ENCODE measurements around the gene C2CD4B. TPM values are rescaled to one million over a fixed set of nuclear protein-coding genes. Genes with fewer than 3 reads are reported as not detected.
A peak's percentile ranks its signal among the peaks of the same experiment; 100 is the strongest.

Gene C2CD4B
- total and polyA plus RNA-seq, 2 of the 13 experiments (the other 11 are each of a cell fraction or from before 2014, with no cell fraction given): not detected

DNA sequence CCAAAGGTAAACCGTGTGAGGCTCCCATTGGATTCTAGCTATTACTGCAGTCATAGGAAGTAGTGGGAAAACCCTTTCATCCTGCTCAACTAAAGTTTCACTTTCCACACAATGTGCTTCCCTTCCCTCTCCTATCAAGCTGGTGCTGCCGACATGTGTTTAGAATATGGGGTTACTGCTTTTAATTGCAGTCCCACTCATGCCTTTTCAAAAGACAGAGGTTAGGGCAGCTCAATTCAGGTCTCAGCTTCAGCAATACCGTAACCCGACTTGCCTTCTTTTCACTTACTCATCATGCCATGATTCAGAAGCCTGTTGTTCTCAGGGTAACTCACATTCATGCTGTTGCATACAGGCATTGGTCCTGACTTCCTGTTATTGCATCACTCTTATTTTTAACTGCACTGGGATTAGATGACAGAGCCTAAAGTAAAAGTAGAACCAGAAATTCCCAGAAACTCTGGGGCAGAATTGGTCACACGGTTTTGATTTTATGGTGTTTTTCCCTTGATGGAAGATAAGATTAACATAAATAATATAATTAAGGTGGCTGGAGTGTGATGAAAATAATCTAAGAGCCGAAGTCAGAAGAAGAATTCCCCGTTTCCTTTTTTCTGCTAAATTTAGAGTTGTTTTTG lies 45.7 kb downstream of the C2CD4B start (continued):
- TF ChIP-seq, protein P1, sequence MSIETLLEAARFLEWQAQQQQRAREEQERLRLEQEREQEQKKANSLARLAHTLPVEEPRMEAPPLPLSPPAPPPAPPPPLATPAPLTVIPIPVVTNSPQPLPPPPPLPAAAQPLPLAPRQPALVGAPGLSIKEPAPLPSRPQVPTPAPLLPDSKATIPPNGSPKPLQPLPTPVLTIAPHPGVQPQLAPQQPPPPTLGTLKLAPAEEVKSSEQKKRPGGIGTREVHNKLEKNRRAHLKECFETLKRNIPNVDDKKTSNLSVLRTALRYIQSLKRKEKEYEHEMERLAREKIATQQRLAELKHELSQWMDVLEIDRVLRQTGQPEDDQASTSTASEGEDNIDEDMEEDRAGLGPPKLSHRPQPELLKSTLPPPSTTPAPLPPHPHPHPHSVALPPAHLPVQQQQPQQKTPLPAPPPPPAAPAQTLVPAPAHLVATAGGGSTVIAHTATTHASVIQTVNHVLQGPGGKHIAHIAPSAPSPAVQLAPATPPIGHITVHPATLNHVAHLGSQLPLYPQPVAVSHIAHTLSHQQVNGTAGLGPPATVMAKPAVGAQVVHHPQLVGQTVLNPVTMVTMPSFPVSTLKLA (IDR thresholded peaks at IDR 0.05): no peak
- TF ChIP-seq CEBPB (IDR thresholded peaks at IDR 0.05; ENCODE audit: borderline replicate concordance, low read depth, low read length) (peak; percentile 95), TBL1XR1 (IDR thresholded peaks at IDR 0.05; ENCODE audit: borderline replicate concordance, low read length, partially characterized antibody) (no peak), MEIS2 (CRISPR knock-in tag; IDR thresholded peaks at IDR 0.05) (no peak), IRX3 (CRISPR knock-in tag; IDR thresholded peaks at IDR 0.05; ENCODE audit: borderline replicate concordance, low read depth) (no peak), ZNF678 (CRISPR knock-in tag; IDR thresholded peaks at IDR 0.05) (no peak), ZNF816 (CRISPR knock-in tag; IDR thresholded peaks at IDR 0.05; ENCODE audit: borderline replicate concordance) (no peak), SRSF1 (optimal IDR thresholded peaks at IDR 0.05; ENCODE audit: low read depth, low read length) (no peak), SMARCC2 (IDR thresholded peaks at IDR 0.05) (no peak), NR3C1 (CRISPR knock-in tag; IDR thresholded peaks at IDR 0.05) (no peak), ZNF333 (CRISPR knock-in tag; IDR thresholded peaks at IDR 0.05; ENCODE audit: borderline replicate concordance) (no peak), FOXK2 (IDR thresholded peaks at IDR 0.05) (no peak), TBX2 (CRISPR knock-in tag; IDR thresholded peaks at IDR 0.05; ENCODE audit: borderline replicate concordance) (no peak), ZNF3 (CRISPR knock-in tag; IDR thresholded peaks at IDR 0.05) (no peak), ZNF724P (CRISPR knock-in tag; IDR thresholded peaks at IDR 0.05; ENCODE audit: borderline replicate concordance) (no peak), ZNF292 (CRISPR knock-in tag; IDR thresholded peaks at IDR 0.05; ENCODE audit: borderline replicate concordance, low read depth) (no peak), GABPA (IDR thresholded peaks at IDR 0.05; ENCODE audit: low read depth, low read length) (no peak), GABPA (CRISPR knock-in tag; IDR thresholded peaks at IDR 0.05; ENCODE audit: low read depth) (peak; percentile 64; the same call in 1 of the 2 replicates), SIX4 (CRISPR knock-in tag; IDR thresholded peaks at IDR 0.05) (no peak), ZZZ3 (CRISPR knock-in tag; IDR thresholded peaks at IDR 0.05; ENCODE audit: borderline replicate concordance) (no peak), TCF7L2 (IDR thresholded peaks at IDR 0.05; ENCODE audit: low read depth, low read length) (no peak), HDAC6 (IDR thresholded peaks at IDR 0.05; ENCODE audit: low read depth, low read length) (no peak), CEBPG (CRISPR knock-in tag; IDR thresholded peaks at IDR 0.05) (peak; percentile 87), ZNF776 (CRISPR knock-in tag; IDR thresholded peaks at IDR 0.05) (no peak)
- TF ChIP-seq, protein P2, sequence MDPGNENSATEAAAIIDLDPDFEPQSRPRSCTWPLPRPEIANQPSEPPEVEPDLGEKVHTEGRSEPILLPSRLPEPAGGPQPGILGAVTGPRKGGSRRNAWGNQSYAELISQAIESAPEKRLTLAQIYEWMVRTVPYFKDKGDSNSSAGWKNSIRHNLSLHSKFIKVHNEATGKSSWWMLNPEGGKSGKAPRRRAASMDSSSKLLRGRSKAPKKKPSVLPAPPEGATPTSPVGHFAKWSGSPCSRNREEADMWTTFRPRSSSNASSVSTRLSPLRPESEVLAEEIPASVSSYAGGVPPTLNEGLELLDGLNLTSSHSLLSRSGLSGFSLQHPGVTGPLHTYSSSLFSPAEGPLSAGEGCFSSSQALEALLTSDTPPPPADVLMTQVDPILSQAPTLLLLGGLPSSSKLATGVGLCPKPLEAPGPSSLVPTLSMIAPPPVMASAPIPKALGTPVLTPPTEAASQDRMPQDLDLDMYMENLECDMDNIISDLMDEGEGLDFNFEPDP (CRISPR knock-in tag; conservative IDR thresholded peaks at IDR 0.05): no peak
- TF ChIP-seq, protein P3, sequence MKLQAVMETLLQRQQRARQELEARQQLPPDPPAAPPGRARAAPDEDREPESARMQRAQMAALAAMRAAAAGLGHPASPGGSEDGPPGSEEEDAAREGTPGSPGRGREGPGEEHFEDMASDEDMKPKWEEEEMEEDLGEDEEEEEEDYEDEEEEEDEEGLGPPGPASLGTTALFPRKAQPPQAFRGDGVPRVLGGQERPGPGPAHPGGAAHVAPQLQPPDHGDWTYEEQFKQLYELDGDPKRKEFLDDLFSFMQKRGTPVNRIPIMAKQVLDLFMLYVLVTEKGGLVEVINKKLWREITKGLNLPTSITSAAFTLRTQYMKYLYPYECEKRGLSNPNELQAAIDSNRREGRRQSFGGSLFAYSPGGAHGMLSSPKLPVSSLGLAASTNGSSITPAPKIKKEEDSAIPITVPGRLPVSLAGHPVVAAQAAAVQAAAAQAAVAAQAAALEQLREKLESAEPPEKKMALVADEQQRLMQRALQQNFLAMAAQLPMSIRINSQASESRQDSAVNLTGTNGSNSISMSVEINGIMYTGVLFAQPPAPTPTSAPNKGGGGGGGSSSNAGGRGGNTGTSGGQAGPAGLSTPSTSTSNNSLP (IDR thresholded peaks at IDR 0.05; ENCODE audit: low read depth, low read length): 0 out of 2 replicates have a peak, but pooled peaks have one; percentile 30
- TF ChIP-seq, protein P4, sequence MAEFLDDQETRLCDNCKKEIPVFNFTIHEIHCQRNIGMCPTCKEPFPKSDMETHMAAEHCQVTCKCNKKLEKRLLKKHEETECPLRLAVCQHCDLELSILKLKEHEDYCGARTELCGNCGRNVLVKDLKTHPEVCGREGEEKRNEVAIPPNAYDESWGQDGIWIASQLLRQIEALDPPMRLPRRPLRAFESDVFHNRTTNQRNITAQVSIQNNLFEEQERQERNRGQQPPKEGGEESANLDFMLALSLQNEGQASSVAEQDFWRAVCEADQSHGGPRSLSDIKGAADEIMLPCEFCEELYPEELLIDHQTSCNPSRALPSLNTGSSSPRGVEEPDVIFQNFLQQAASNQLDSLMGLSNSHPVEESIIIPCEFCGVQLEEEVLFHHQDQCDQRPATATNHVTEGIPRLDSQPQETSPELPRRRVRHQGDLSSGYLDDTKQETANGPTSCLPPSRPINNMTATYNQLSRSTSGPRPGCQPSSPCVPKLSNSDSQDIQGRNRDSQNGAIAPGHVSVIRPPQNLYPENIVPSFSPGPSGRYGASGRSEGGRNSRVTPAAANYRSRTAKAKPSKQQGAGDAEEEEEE (CRISPR knock-in tag; IDR thresholded peaks at IDR 0.05; ENCODE audit: borderline replicate concordance): no peak
